Natural killer cell (primary cell): ENCODE results near the gene DPP4. TPM values are rescaled to one million over a fixed set of nuclear protein-coding genes. Genes with fewer than 3 reads are reported as not detected.

Source experiments
- ATAC-seq, 3 donors: fragments of 150-1000 bp in 2 of 3; fragments of 200-7000 bp in 1 of 3; cut with Tn5 transposase; 1 replicate in 1 of 3; 2 replicates in 2 of 3; pipeline ENCODE4 v1.10.0; 2021; ENCODE audit warnings: mild to moderate bottlenecking in 2 of 3, moderate library complexity in 2 of 3
- DNase-seq, 2 donors: peaks; one replicate each; pipeline versions ENCODE4 v3.0.0 to v3.0.0-alpha.2; 2013 to 2021; ENCODE audit warnings: mixed read lengths in 1 of 2
- H3K27ac ChIP-seq: one replicate; pipeline ENCODE4 v1.5.1; 2013; ENCODE audit warnings: mild to moderate bottlenecking, low read length
- H3K27me3 ChIP-seq: one replicate; pipeline ENCODE4 v1.6.1; 2013; ENCODE audit warnings: low read length; ENCODE audit not compliant: control insufficient read depth, insufficient read depth
- H3K36me3 ChIP-seq: one replicate; pipeline ENCODE4 v1.6.1; 2013; ENCODE audit warnings: low read length; ENCODE audit not compliant: control insufficient read depth, insufficient read depth
- H3K4me1 ChIP-seq: one replicate; pipeline ENCODE4 v1.6.1; 2013; ENCODE audit warnings: low read length; ENCODE audit not compliant: control insufficient read depth, insufficient read depth
- H3K4me3 ChIP-seq: one replicate; pipeline ENCODE4 v1.5.1; 2013; ENCODE audit warnings: low read length
- H3K9me3 ChIP-seq: one replicate; pipeline ENCODE4 v1.6.1; 2013; ENCODE audit warnings: low read length; ENCODE audit not compliant: control insufficient read depth, insufficient read depth
- H3K27ac Mint-ChIP-seq, 2 donors: one replicate each; pipeline ENCODE4 v1.8.0; 2022; ENCODE audit warnings: mild to moderate bottlenecking in 2 of 2, mixed read lengths in 2 of 2, moderate library complexity in 1 of 2
- H3K27me3 Mint-ChIP-seq, 2 donors: one replicate each; pipeline ENCODE4 v1.8.0; 2022; ENCODE audit warnings: low read depth in 2 of 2, mixed read lengths in 2 of 2
- H3K36me3 Mint-ChIP-seq: one replicate; pipeline ENCODE4 v1.8.0; 2022; ENCODE audit warnings: mixed read lengths
- H3K4me1 Mint-ChIP-seq, 2 donors: one replicate each; pipeline ENCODE4 v1.8.0; 2022; ENCODE audit warnings: mixed read lengths in 2 of 2
- H3K4me3 Mint-ChIP-seq: one replicate; pipeline ENCODE4 v1.8.0; 2022; ENCODE audit warnings: mild to moderate bottlenecking, moderate library complexity, mixed read lengths
- H3K9me3 Mint-ChIP-seq, 2 donors: one replicate each; pipeline ENCODE4 v1.8.0; 2022; ENCODE audit warnings: mixed read lengths in 2 of 2
- CTCF ChIP-seq: fragments of 200-600 bp; IDR thresholded peaks from one replicate; pipeline ENCODE4 v1.8.0; 2022; ENCODE audit warnings: antibody characterized with exemption
- WGBS: methylation state at CpG from one replicate; pipeline ENCODE4 v1.1.7; 2013; ENCODE audit warnings: missing lambda C conversion rate; ENCODE audit not compliant: insufficient coverage; 5-methylcytosine and 5-hydroxymethylcytosine counted together
- intact Hi-C: fragments of 100-400 bp; cut with micrococcal nuclease; formaldehyde crosslinking; loops from one replicate; pipeline ENCODE4 v1.14.2; 2022
- total RNA-seq, 4 donors: library from RNA; stranded (reverse); fragments of 120-200 nt in 1 of 4; gene quantifications; one replicate each; pipeline versions ENCODE4 v1.2.3 to v1.2.4, GENCODE V29; 2013 to 2022

The DPP4 gene
- total RNA-seq, 3 donors from 2014 or later (not counting 1 experiment from before 2014, with no cell fraction given): 1.8 to 2.3 (median 1.8) TPM

GRCh38 chr2:162018530-162018929 lies 55.5 kb downstream of the DPP4 start:
- WGBS: 82% methylated on average over 8 of the region's 8 CpGs
- Histone ChIP-seq H3K27ac (no peak overlapping the region), H3K9me3 (no peaks in the 10 kb centered on the region), H3K27me3 (no peaks in the 10 kb centered on the region), H3K36me3 (no peaks in the 10 kb centered on the region), H3K4me1 (peaks cover 4% of the 10 kb centered on the region), H3K4me3 (no peak overlapping the region)
- intact Hi-C loops: no loop called here
- DNase-seq (no peak), ATAC-seq (no peak)
- Mint-ChIP-seq H3K9me3 (no peaks in the 10 kb centered on the region), H3K4me3 (no peak overlapping the region), H3K4me1 (peaks cover 8 to 9% of the 10 kb centered on the region in 2 donors), H3K36me3 (no peaks in the 10 kb centered on the region), H3K27me3 (peaks cover 0 to 2% of the 10 kb centered on the region in 2 donors), H3K27ac (no peak overlapping the region)
- TF ChIP-seq CTCF: no peak

DNA sequence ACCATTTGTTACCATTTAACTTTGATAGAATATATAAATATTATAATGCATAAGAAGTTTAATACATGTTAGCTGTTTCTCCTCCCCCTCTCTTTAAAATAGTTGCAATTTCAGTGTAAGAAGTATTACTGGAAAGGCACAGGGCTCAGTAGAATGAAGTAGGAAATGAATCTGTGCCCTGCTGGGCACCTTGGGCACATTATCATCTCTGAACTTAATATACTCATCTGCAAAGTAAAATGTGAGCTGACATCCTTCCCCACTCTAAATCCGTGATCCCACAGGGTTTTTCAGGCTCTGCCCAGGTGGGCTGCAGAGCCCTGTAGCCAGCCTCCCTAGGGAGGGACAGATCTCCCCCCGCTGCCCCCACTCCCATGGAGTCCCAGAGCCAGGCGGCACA lies 56.8 kb downstream of the DPP4 start:
- TF ChIP-seq CTCF: no peak
- H3K4me1 ChIP-seq: peaks cover 6% of the 10 kb centered on the region
- no peaks in the 10 kb centered on the region for H3K36me3 Mint-ChIP-seq
- WGBS: 86% methylated on average over 3 of the region's 3 CpGs
- no peaks in the 10 kb centered on the region for H3K9me3 ChIP-seq
- no peak overlapping the region for H3K27ac Mint-ChIP-seq
- ATAC-seq (no peak), DNase-seq (no peak)
- H3K4me1 Mint-ChIP-seq: peaks cover 16 to 20% of the 10 kb centered on the region in 2 donors
- H3K27ac ChIP-seq: no peak overlapping the region
- no peaks in the 10 kb centered on the region for H3K27me3 ChIP-seq
- peaks cover 0 to 2% of the 10 kb centered on the region in 2 donors for H3K27me3 Mint-ChIP-seq
- intact Hi-C loops: no loop called here
- no peaks in the 10 kb centered on the region for H3K9me3 Mint-ChIP-seq
- H3K4me3 Mint-ChIP-seq: no peak overlapping the region
- no peaks in the 10 kb centered on the region for H3K36me3 ChIP-seq
- no peak overlapping the region for H3K4me3 ChIP-seq

DNA sequence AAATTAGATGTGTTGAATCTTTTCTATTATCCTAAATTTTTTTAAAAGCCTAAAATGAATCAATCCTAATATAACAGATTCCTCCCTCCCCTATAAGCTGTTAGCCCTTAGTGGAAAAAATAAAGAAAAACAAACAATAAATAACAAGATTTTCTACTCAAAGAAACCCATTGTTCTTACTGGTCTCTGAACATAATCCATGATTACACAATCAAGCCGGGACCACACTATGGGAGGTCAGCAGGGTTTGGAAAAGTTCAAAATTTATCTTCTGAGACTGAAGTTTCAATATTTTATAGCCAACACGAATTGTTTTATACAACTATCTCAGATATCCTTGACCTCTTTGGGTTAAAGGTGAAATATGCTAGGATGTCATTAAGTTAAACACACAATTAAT lies 57.9 kb downstream of the DPP4 start:
- H3K36me3 ChIP-seq: no peaks in the 10 kb centered on the region
- Mint-ChIP-seq H3K27me3 (peaks cover 0 to 2% of the 10 kb centered on the region in 2 donors), H3K9me3 (no peaks in the 10 kb centered on the region), H3K4me1 (peaks cover 22 to 27% of the 10 kb centered on the region in 2 donors), H3K4me3 (no peak overlapping the region), H3K36me3 (no peaks in the 10 kb centered on the region), H3K27ac (no peak overlapping the region)
- peaks cover 6% of the 10 kb centered on the region for H3K4me1 ChIP-seq
- WGBS: 100% methylated on average over 1 of the region's 2 CpGs
- no peak overlapping the region for H3K27ac ChIP-seq
- no peaks in the 10 kb centered on the region for H3K9me3 ChIP-seq
- intact Hi-C loops: no loop called here
- no peak for ATAC-seq
- no peak for DNase-seq
- no peaks in the 10 kb centered on the region for H3K27me3 ChIP-seq
- H3K4me3 ChIP-seq: no peak overlapping the region
- no peak for TF ChIP-seq CTCF

DNA sequence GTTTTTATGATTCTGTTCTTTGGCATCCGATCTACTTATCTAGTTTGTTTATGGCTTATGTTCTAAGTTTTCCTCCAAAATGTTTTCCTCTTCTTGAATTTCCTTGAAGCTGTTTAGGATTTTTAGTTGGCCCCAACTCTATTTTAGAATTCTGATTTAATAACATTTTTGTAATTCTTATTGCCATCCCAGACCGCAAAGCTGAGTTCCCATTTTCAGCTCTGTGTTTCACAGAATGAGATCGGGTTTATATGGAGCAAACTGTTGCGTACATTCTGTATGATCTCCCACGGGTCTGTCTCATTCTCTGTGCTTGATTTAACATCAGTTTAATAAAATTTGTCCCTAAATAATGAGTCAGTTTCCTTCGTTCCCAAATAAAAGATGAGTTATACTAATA lies 59.3 kb downstream of the DPP4 start:
- ATAC-seq (no peak), DNase-seq (no peak)
- Mint-ChIP-seq H3K4me3 (no peak overlapping the region), H3K27ac (no peak overlapping the region), H3K9me3 (no peaks in the 10 kb centered on the region), H3K36me3 (no peaks in the 10 kb centered on the region), H3K27me3 (peaks cover 0 to 2% of the 10 kb centered on the region in 2 donors), H3K4me1 (peaks cover 22 to 27% of the 10 kb centered on the region in 2 donors)
- WGBS: 92% methylated on average over 4 of the region's 6 CpGs
- H3K4me1 ChIP-seq: peaks cover 6% of the 10 kb centered on the region
- no peak for TF ChIP-seq CTCF
- H3K9me3 ChIP-seq: no peaks in the 10 kb centered on the region
- H3K36me3 ChIP-seq: no peaks in the 10 kb centered on the region
- intact Hi-C loops: no loop called here
- H3K27me3 ChIP-seq: no peaks in the 10 kb centered on the region
- H3K27ac ChIP-seq: no peak overlapping the region
- H3K4me3 ChIP-seq: no peak overlapping the region
